Right forelimb (tissue), 1 donor: ENCODE measurements around the gene ACOX1.

Source experiments
- DNase-seq: peaks from one replicate; pipeline ENCODE4 v3.0.0-alpha.2; 2018

The ACOX1 gene

DNA sequence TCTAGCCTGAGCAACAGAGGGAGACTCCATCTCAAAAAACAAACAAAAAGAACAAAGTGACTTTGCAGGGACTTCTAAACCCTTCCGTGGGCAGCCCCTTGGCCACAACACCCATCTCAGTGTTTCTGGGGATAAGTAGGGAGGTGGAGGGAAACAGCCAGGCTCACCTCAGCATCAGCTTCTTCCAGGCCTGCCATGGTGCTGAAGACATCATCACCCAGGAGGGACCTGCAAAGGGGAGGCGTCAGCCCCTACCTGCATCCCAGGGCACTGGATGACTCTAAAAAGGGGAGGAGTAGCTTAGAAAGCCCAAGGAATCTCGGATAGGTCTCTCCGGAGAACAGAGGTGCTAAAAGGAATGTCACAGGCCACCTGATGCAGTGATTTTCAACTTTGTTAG lies 47.9 kb downstream of the ACOX1 start:
- DNase-seq, result no peak

DNA sequence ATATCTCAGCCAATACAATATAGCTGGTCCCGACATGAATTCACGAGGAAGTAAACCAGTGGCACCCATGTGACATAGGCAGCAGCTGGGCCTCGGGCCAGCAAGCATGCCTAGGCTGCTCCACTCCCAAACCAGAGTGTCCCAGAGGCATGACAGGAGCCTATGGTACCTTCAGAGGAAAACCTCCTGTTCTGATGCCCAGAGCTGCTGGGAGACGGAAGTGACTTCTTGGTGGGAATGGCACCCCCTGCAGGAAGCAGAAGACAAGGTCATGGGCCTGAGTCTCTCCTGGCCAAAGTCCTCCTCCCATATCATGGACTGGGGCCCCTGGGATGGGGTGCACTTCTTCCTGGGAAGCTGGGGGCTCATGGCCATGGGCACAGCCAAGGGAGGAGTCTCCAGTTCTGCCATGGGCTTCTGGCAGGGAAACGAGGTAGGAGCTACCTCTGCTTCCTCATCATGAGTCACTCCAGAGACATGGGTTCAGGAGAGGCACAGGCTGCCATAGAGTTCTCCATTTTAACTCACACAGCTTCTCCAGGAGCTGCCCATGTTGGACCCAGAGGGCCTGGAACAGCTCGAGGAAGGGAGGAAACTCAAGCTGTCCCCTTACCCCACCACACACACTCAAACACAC lies 51.6 kb downstream of the ACOX1 start:
- no peak for DNase-seq

DNA sequence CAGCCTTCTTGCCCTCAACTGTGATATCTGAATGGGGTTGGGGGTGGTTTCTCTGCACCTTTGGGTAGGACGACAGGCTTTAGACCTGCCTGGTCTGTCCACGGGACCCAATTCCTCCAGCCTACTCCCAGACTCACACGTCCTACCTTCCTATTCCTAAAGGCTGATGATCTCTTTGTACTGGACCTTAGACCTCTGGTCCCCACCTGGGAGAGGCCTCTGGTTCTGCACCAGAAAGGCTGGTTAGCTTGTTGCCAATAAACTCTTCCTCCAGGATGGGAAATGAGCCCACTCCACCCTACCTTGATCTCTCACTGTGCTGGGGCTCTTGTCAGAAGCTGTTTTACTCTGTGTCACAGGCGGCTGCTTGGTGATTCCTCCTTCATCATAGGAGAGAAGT lies 52.5 kb downstream of the ACOX1 start:
- no peak for DNase-seq

DNA sequence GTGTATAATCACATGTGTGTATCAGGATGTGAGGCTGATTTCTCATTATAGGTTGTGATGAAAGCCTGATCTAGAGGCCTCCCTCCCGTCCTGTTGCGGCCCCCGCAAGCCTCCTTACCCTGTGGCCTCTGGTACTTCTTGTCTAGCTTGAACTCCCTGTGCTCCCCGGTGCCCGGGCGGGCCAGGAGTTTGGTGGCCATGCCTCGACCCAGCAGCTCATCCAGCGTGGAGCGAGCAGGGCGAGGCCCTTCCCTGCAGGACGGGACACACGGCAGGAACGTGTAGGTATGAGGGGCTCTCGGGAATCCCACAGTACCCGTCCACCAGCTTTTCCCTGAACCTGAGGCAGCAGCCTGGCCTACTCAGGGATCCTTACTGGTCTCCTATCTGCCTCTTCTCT lies 53.1 kb downstream of the ACOX1 start:
- no peak for DNase-seq

DNA sequence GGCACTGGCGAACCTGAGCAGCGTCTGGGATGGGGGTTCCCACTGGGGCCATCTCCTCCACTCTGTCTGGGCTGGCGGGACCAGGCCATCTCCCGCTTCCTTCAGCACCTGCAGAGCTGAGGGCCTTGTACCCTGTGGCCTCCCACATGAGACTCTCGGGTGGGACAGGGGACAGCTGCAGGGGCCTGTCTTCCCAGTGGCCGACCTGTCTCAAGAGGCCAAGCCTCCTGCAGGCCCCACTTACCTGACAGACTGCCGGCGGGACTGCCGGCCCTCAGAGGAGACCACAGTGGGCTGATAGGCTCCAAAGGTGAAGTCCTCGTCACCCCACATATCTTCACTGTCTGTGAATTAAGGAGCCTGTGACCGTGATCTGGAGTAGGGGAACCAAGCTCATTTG lies 53.9 kb downstream of the ACOX1 start:
- no peak for DNase-seq

DNA sequence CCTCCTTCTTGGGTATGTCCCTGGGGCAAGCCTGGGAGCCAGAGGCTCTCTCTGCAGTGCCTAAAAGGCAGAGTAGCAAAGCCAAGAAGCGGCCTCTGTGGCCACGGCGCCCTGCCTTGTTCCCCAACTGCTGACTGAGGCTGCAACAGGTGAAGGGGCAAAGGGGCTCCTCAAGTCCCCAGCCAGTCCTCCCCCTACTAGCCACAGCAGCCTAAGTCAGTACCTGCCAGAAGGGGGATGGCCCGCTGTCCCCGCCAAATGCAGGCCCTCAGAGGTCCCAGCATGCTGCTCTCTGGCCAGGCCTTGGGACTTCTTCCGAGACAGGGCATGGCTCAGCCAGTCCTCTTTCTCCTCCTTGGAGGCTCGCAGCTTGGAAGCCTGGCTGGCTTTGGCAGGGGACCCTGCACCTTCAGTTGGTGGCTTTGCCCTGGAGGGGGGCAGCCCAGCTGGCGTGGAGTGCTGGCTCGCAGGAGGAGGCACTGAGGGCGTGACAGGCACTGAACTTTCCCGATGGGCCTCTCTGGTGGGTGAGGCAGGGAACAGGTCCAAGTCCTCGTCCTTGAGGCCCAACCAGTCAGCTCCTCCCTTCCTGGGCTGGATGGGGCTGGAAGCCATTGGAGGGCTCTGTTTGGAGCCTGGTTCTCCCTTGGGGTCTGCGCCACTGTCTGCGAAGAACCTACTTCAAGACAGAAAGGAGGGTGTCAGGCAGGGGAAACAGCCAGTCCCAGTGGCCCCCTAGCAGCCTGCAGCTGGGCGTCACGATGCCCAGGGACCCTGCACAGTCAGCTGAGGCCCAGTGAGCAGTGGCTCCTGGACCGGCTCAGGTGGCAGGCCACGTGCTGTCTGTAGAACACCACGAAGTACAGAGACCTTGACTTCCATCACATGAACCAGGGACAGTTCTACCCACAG lies 55.7 kb downstream of the ACOX1 start:
- DNase-seq, result no peak

DNA sequence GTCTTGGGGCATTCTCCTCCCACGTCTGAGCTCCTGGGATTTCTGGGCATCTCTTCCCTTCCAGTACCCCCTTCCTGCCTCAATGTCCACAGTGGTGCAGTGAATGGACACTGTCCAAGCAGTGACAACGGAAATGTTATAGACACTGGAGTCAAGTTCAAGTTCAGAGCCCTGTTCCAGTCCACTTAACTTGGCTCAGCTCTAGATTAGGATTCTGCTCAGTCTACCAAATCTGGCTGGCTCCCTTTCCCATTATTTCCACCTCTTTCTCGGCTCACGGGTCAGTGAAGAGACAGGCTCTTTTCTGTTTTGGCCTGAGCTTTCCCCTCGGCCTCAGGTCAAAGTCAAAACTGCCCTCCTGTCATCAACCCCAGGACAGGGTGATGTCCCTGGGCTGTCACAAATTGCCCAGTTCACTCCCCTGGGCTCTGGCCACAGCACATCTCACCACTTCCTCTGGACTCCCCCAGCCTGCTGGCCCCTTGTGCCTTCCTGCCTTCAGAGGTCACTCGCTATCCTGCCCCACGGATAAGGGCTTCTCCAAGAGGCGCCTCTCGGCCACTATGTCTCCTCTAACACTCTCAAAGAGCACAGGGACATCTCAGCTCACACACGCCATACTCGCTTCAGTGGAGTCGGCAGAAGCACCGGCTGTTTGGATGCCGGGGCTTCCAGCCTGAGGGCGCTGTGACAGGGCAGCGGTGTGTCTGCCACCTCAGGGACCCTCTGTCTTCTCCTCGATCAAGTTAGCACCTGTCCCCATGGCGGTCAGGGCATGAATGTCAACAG lies 56.6 kb downstream of the ACOX1 start:
- DNase-seq, result no peak

DNA sequence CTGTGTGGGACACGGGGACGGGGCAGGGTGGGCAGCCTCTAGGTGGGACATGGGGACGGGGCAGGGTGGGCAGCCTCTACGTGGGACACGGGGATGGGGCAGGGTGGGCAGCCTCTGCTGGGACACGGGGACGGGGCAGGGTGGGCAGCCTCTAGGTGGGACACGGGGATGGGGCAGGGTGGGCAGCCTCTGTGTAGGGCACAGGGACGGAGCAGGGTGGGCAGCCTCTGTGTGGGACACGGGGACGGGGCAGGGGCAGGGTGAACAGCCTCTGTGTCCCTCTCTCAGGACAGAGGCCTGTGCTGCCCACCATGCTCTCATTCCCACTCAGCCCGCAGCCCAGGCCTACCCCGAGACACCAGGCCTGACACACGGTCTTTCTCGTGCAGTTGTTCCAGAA lies 57.4 kb downstream of the ACOX1 start:
- no peak for DNase-seq

DNA sequence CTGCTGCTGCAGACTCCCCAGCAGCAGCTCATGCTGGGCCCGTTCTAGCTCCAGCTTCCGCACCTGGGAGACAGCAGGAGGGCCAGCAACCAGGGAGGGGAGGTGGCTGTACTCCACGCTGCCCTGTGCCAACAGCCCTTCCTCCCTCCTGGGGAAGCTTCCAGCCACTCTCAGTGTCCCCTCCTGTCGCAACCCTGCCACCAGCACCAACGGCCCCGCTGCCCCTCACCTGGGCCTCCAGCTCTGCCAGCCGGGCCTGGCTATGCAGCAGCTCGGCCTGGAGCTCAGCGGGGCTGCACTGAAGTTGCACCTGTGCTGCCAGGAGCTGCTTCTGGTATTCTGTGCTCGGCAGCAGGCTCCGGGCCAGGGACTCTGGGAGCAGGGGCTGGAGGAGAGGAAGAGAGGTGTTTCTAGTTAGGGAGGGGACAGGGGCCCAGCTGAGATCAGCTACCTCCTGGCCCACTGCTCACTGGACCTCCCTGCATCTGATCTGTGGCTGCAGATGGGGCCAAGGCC lies 58.9 kb downstream of the ACOX1 start:
- no peak for DNase-seq

DNA sequence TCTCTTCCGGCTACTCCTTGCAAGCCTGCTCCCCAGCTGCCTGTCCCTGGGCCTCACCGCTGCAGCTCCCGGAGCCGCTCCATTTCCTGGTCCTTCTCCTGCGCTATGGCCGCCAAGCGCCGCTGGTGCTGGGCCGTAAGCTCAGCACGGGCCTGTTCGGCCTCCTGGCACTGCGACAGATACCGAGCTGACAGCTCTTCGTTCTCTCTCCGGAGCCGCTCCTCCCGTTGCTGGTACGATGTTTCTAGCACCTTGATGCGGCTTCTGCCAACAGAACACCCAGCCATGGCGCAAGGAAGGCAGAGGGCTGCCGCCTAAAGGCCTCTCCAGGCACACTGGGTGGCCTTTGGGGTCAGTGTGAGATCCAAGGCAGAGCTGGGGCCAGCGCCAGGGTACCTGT lies 59.4 kb downstream of the ACOX1 start:
- no peak for DNase-seq

DNA sequence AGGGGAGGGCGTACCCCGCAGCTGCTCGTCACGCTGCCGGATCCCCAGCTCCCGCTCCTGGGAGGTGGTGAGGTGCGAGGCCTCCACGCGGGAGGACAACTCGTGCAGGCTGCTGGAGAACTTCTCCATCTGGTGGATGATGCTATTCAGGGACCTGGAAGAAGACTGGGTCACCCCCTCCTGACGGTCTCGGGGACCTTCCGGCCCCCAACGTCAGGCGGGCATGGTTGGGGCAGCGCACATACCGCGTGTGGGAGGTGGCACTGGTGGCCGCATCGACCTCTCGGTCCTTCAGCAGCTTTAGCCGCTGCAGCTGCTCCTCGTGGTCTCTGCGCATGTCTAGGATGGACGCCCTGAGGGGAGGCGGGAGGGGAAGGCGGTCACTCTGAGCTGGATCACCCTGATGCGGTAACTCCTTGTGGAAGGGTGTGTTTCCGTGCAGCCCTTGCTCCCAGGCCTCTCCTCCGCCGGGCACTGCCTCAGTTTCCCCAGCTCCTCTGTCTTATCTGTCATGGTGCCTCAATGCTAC lies 61.0 kb downstream of the ACOX1 start:
- DNase-seq, result no peak

DNA sequence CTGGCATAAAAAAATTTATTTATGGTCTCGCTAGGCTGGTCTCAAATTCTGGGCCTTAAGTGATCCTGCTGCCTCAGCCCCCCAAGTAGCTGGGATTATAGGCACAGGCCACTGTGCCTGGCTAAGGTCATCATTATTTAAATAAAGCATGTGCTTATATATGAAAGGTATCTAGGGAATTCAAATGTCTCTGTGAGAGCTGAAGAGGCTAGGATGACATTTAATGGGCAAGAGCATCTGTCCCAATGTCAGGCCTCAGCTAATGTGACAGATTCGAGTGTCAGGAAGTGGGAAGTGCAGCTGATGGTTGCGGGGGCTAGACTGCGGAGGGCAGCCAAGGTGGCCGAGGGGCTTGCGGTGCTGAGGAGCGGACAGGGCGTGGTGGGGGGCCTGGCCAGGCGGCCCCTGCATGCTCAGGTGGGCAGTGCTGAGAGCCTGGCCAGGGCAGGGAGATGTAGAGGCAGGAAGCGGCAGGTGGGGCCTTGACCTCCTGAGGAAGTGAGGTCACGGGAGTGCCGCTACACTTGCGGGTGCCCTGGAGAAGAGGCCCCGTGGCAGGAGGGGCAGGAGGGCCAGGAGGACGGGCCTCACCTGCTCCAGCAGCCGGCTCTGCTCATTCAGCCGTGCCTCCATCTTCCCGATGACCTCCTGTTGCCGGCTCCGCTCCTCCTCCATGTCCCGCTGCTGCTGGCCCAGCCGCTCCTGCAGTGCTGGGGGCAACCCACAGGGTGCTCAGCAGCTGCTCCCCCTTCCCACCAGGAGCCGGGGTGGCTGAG lies 61.6 kb downstream of the ACOX1 start:
- no peak for DNase-seq

DNA sequence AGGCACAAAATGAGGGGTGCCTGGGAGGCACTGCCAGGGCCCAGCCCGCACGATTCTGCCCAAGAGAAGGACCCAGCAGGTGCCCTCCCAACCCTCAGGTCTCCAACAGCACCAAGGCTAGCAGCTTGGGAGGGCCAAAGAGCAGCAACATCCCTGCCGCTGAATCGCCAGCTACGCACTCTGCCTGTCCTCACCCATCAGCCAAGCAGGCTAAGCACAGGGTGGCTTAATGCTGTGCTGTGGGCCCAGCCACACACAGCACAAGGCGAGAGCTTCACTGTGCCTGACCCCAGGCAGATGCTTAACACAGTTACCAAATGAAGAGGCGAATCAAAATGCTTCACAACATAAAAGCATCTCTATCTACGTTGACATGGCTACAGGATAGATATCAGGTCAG lies 63.7 kb downstream of the ACOX1 start:
- no peak for DNase-seq

DNA sequence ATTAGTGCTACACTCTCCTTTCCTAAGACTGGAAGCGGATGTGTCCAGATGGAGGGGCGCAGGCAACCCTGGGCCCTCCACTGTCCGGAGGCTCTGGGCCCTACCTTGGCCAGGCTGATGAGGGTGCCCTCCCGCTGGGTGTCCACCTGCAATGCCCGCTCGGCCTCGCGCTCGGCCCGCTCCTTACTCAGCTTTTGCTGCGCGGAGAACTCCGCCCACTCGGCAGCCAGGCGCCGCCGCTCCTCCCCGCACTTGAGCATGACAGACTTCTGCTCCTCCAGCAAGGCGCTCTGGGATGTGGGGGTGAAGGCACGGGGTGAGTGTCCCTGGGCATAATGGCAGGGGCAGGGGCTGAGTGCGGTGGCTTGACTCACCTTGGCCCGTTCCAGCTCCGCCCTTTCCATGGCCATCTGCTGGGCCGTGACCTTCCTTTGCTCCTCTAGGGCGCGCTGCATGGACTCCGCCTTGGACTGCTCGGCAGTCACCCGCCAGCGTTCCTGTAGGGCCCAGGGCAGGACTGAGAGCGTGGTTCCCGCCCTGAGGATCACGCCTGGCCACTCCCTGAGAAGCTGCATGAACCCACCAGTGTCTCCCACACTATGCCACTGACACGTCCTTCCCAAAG lies 64.2 kb downstream of the ACOX1 start:
- DNase-seq, result no peak

DNA sequence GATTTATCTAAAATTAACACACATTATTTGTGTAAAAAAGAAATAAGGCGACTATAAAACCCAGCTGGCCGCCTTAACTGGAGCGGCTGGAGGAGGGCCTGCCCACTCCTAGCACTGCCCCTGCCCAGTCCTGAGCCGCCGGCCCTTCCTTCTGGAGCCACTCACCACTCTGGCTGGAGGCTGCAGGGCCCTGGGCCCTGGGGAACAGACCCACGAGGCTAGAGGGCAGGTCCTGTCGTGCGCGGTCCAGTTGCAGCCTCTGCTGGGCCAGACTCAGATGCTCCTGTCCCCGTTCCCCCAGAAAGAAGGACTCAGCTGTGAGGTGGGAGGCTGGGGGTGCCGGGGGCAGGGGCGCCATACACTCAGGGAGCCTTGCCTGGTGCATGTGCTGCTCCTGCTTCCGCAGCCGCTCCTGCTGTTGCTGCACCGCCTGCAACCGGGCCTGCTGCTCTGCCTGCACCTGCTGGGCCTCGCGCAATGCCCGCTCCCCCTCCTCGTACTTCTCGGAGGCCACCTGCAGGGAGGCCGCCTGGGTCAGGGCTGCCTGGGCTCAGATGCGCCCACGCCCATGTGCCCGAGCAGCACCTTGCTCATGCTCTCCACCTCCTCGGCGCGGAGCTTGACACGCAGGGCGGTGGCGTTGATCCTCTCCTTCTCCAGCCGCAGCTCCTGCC lies 65.3 kb downstream of the ACOX1 start:
- no peak for DNase-seq

DNA sequence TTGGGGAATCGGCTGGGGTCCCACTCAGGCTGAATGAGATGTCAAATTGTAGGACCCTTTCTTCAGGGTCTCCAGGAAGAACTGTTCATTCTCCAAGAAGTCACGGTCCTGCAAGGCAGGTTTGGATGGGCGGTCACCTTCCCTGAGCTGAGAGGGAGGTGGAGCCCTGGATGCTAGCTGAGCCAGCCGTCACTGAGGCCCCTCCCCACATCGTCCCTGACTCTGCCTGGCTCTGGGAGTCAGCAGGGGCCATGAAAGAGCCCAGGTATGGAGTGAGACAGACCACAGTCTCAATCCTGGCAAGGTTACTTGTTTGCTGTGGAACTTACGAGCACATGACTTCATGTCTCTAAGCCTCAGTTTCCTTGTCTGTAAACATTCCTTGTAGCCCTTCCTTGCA lies 68.3 kb downstream of the ACOX1 start:
- no peak for DNase-seq

DNA sequence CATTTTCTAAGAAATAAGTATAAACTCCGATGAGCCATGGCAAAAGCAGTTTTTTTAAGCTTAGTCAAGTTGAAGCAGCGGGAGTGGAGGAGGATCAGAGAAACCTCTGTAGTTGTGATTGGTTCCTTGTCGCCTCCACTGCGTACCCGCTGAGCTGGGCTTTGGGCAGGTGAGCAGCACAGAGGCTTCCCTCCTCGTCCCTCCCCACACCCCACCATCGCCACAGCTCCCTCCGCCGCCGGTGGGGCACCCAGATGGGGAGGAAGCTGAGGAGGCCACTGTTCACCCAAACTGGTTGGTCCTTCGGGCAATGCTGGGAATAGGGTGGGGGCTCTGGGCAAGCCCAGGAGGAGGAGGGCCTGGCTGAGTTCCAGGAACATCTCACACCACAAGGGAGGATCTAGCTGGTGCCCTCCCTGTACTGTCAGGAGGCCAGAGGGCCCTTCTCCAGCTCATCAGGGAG lies 69.1 kb downstream of the ACOX1 start:
- no peak for DNase-seq

DNA sequence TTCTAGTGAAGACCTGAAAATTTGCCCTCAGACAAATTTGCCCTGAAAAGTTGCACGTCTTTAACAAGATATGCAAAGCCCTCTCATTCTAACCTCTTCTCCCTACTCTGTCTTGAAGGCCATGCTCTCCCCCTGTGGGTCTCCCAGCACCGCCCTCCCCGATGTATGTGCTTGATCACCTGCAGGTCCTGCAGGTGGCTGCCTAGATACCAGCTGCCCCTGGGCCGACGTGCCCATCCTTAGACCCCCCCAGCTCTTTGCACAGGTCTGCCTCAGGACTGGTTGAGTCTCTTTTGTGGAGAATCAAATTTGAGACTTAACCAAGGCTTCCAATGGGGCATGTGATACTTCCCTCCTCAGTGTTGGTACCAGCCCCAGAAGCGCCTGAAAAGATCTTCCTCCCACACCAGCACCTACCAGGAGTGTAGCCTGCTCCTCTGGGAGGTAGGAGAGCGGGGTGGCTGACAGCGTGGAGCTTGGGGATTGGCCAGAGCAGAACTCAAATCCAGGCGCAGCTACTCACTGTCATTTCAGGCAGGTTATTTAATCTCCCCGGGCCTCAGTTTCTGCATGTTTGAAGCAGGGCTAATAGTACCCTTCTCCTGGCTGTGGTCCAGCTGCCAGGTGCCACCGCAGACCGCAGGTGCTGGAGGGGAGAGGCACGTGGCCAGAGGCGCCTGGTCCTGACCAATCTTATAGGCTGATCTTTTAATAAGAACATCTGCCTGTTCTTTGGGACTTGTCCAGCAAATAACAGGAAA lies 69.7 kb downstream of the ACOX1 start:
- DNase-seq, result no peak

DNA sequence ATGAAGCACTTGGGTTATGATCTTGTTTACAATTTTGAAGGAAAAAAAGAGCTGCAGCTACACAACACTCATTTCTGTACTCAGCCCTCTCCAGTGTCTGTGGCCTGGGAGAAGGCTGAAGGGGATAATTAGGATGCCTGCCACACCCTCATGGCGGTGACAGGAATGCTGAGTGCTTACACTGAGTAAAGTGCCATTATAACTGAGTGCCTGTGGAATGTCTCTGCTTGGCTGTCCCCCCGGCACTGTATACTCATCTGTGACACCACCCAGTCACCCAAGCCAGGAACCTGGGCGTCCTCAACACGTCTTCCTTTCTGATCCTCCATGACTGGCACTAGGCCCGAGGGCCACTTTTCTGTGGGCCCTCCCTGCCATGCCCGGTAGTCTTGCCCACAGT lies 70.8 kb downstream of the ACOX1 start:
- DNase-seq, result no peak

DNA sequence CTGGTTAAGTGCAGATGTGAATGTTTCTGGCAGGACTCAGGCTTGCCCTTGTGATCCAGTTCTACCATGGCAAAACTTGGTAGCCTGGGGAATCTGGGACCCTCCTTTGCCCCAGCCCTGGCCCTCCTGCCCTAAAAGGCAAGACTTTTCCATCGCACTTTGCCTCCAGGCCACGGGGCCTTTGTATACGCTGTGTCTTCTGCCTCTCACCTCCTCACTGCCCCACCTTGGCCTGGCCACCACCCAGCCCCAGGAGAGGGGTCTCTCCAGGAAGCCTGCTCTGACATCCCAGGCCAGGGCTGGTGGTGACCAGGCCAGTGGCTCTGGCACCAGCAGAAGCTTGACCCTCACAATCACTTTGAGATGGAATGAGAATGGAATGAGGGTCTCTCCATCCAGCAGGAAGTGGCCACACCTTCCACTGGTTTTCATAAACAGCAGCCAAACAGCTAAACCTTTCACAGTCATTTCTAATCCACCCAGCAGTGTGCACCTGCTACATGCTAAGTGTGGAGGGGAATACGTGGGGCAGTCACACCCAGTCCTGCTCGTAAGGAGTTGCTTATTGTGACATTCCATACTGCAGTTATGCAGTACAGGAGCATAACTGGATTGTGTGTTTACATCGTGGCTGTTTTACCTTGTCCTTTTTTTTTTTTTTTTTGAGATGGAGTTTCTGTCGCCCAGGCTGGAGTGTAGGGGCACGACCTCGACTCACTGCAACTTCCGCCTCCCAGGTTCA lies 72.7 kb downstream of the ACOX1 start:
- no peak for DNase-seq
